Esophagus squamous epithelium (tissue), 5 donors: ENCODE data around the gene WWOX. TPM values are rescaled to one million over a fixed set of nuclear protein-coding genes. Genes with fewer than 3 reads are reported as not detected.

Experiments
- DNase-seq: peaks from one replicate; lab custom pipeline; 2025; lab: John Stamatoyannopoulos, UW
- H3K27ac ChIP-seq, 4 donors: fragments of 200-600 bp; sonication (generic); one replicate each; pipeline ENCODE4 v1.5.1; 2016 to 2019; ENCODE audit warnings: mild to moderate bottlenecking in 1 of 4
- H3K27me3 ChIP-seq, 4 donors: fragments of 200-600 bp; sonication (generic); 1 replicate in 3 of 4; 2 replicates in 1 of 4; pipeline versions ENCODE4 v1.5.1 to v1.6.0; 2017 to 2021; ENCODE audit warnings: antibody characterized with exemption in 1 of 4
- H3K36me3 ChIP-seq, 3 donors: fragments of 200-600 bp; sonication (generic); one replicate each; pipeline ENCODE4 v1.5.1; 2016 to 2019
- H3K4me1 ChIP-seq, 3 donors: fragments of 200-600 bp; sonication (generic); one replicate each; pipeline ENCODE4 v1.5.1; 2017 to 2019
- H3K4me3 ChIP-seq, 4 donors: fragments of 200-600 bp; sonication (generic); 1 replicate in 3 of 4; 2 replicates in 1 of 4; pipeline ENCODE4 v1.5.1; 2016 to 2019; ENCODE audit warnings: mild to moderate bottlenecking in 2 of 4, moderate library complexity in 1 of 4
- H3K9me3 ChIP-seq, 3 donors: fragments of 200-600 bp; sonication (generic); one replicate each; pipeline ENCODE4 v1.5.1; 2016 to 2019
- POLR2A ChIP-seq, 4 donors: fragments of 450-650 bp; IDR thresholded peaks; one replicate each; pipeline ENCODE4 v1.6.1; 2017; ENCODE audit warnings: antibody characterized with exemption in 4 of 4, mild to moderate bottlenecking in 4 of 4, moderate library complexity in 3 of 4
- WGBS, 2 donors: methylation state at CpG; one replicate each; pipeline ENCODE4 v1.1.5; 2018; 5-methylcytosine and 5-hydroxymethylcytosine counted together
- intact Hi-C: fragments of 100-400 bp; cut with DNase I; formaldehyde crosslinking; loops from one replicate; pipeline ENCODE4 v1.15.0; 2022
- total RNA-seq, 4 donors: library from RNA; depleted of rRNA; stranded (reverse); fragments of >200 nt; gene quantifications; one replicate each; pipeline ENCODE4 v1.1.0, GENCODE V29; 2016
- TF ChIP-seq, protein P1 (sequence below), 6 experiments: fragments of 450-650 bp in 4 of 6; fragments of 200-600 bp in 2 of 6; sonication (generic) in 2 of 6; IDR thresholded peaks; one replicate each; pipeline ENCODE4 v1.5.1; 2016 to 2019; ENCODE audit warnings: antibody characterized with exemption in 6 of 6, mild to moderate bottlenecking in 4 of 6, moderate library complexity in 4 of 6
- donor health status: DM: yes; HTN: yes; CAD: no.

The WWOX gene
- total RNA-seq, 4 donors from 2014 or later = 20.9 to 31.1 (median 27.5) TPM

DNA sequence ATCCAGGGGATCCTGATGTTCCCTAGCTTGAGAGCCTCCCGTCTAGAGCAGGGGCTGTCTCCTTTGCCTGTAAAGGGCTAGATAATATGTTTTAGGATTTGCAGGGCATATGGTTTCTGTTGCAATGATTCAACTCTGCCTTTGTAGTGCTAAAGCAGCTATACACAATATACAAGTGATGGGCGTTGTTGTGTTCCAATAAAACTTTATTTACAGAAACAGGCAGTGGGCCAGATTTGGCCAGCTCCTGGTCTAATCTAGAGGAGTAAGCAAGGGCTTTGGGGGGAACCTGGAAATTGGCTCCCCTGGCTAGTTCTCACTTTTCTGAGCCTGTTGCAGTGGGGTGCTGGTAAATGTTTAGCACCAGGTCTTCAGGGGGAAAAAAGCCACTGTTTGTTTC is 13.8 kb downstream of the WWOX start:
- intact Hi-C loops = no loop called here
- Histone ChIP-seq H3K4me1 (no peaks in the 10 kb centered on the region), H3K9me3 (no peaks in the 10 kb centered on the region), H3K4me3 (no peak overlapping the region), H3K27ac (no peak overlapping the region), H3K27me3 (no peaks in the 10 kb centered on the region), H3K36me3 (peaks cover 0 to 92% (median 0%) of the 10 kb centered on the region in 3 donors)
- TF ChIP-seq, protein P1, sequence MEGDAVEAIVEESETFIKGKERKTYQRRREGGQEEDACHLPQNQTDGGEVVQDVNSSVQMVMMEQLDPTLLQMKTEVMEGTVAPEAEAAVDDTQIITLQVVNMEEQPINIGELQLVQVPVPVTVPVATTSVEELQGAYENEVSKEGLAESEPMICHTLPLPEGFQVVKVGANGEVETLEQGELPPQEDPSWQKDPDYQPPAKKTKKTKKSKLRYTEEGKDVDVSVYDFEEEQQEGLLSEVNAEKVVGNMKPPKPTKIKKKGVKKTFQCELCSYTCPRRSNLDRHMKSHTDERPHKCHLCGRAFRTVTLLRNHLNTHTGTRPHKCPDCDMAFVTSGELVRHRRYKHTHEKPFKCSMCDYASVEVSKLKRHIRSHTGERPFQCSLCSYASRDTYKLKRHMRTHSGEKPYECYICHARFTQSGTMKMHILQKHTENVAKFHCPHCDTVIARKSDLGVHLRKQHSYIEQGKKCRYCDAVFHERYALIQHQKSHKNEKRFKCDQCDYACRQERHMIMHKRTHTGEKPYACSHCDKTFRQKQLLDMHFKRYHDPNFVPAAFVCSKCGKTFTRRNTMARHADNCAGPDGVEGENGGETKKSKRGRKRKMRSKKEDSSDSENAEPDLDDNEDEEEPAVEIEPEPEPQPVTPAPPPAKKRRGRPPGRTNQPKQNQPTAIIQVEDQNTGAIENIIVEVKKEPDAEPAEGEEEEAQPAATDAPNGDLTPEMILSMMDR (IDR thresholded peaks at IDR 0.05) = no peak
- TF ChIP-seq POLR2A (IDR thresholded peaks at IDR 0.05) = no peak
- DNase-seq = no peak
- 94 to 100% methylated on average over 2 of the region's 2 CpGs for WGBS, 2 donors

DNA sequence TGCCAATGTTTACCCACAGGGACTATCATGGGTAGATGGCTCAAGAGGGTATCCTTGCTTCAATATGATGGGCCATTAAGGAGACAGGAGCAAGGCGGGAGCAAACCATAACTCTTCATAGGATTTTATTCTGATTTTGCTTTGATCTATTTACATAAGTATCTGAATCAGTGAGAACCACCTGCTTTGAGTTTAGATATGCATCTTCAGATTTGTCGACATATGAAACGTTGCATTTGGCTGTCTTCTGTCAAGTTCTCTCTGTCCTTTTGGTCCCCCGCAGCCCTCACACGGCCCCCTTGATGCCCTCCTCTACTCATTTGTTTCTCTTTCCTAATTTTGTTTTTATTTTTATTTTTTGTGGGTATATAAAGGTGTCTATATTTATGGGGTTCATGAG is 16.2 kb downstream of the WWOX start:
- Histone ChIP-seq H3K36me3 (peaks cover 0 to 87% (median 0%) of the 10 kb centered on the region in 3 donors), H3K4me1 (no peaks in the 10 kb centered on the region), H3K27me3 (no peaks in the 10 kb centered on the region), H3K9me3 (no peaks in the 10 kb centered on the region), H3K4me3 (no peak overlapping the region), H3K27ac (no peak overlapping the region)
- intact Hi-C loops = no loop called here
- DNase-seq = no peak
- WGBS, 2 donors = 92 to 94% methylated on average over 5 of the region's 5 CpGs
- TF ChIP-seq, protein P1 (IDR thresholded peaks at IDR 0.05) = no peak
- TF ChIP-seq POLR2A (IDR thresholded peaks at IDR 0.05) = no peak

DNA sequence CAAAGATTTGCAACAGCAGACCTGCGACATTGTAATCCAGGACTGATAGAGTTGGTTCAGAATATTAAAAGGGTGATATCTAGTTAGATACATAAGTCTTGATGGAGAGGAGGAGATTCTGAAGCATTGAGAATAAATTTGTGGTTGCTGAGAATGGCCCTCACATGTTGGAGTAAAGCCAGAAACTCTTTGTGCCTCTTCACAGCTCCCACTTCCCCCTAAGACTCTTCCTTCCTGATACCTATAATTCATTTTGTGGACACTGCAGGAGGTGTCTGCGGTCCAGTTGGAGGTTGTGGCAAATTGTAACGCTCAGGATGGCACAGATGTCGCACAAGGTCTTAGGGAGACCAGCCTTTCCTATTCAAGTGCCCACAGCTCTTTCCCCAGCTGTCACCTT is 17.5 kb downstream of the WWOX start:
- intact Hi-C loops = no loop called here
- Histone ChIP-seq H3K9me3 (no peaks in the 10 kb centered on the region), H3K27ac (no peak overlapping the region), H3K36me3 (peaks cover 0 to 74% (median 0%) of the 10 kb centered on the region in 3 donors), H3K4me3 (no peak overlapping the region), H3K27me3 (no peaks in the 10 kb centered on the region), H3K4me1 (no peaks in the 10 kb centered on the region)
- TF ChIP-seq, protein P1 (IDR thresholded peaks at IDR 0.05) = no peak
- TF ChIP-seq POLR2A (IDR thresholded peaks at IDR 0.05) = no peak
- 78 to 86% methylated on average over 4 of the region's 4 CpGs for WGBS, 2 donors
- DNase-seq = no peak

DNA sequence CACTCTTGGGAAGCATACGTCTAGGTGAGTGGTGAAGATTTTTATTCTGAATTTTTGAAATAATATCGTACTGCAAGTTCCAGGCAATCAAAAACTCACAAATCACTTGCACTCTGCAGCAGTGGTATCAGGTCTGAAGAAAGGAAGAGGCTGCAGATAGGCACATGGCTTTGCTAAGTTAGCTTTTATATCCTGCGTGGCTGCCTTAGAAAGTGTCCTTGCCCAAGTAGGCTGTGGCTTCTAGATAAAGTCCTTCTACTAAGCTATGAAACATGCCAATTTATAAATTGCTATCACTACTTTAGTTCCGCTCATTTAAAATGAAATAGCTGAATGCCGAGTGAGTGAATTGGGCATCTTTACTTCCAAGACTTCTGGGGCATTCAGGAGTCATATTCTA is 17.9 kb downstream of the WWOX start:
- Histone ChIP-seq H3K9me3 (no peaks in the 10 kb centered on the region), H3K27me3 (no peaks in the 10 kb centered on the region), H3K4me1 (peaks cover 0 to 2% (median 0%) of the 10 kb centered on the region in 3 donors), H3K36me3 (peaks cover 0 to 70% (median 0%) of the 10 kb centered on the region in 3 donors), H3K4me3 (no peak overlapping the region), H3K27ac (no peak overlapping the region)
- WGBS, 2 donors = 83 to 87% methylated on average over 5 of the region's 5 CpGs
- intact Hi-C loops = no loop called here
- TF ChIP-seq, protein P1 (IDR thresholded peaks at IDR 0.05) = no peak
- TF ChIP-seq POLR2A (IDR thresholded peaks at IDR 0.05) = no peak
- DNase-seq = no peak

DNA sequence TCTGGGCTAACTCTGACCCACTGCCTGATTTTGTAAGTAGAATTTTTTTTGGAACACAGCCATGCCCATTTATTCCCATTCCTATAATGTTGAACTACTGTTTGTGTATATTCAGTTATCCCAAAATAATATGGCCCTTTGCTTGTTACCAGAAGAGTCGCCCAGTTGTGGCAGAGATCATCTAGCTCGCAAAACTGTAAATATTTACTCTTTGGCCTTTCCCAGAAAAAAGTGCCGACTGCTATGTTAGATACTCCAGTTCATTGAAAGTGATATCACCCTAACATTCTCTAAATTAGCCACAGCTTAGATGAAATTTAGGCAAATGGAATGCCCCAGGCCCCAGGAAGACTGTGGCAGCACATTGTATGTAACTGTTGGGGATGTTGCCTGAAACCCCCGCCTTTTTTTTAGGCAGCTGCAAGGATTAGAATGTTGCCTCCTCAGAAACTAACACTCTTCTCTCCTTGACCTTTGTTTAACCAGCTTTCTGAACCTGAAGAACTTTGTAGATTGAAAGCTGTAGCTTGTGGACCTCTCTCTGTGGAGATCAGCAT is 19.1 kb downstream of the WWOX start:
- no peak for DNase-seq
- Histone ChIP-seq H3K27ac (no peak overlapping the region), H3K9me3 (no peaks in the 10 kb centered on the region), H3K4me1 (peaks cover 0 to 14% (median 0%) of the 10 kb centered on the region in 3 donors), H3K36me3 (peaks cover 0 to 60% (median 0%) of the 10 kb centered on the region in 3 donors), H3K27me3 (no peaks in the 10 kb centered on the region), H3K4me3 (no peak overlapping the region)
- intact Hi-C loops = no loop called here
- TF ChIP-seq, protein P1 (IDR thresholded peaks at IDR 0.05) = no peak
- TF ChIP-seq POLR2A (IDR thresholded peaks at IDR 0.05) = no peak
- 75 to 82% methylated on average over 3 of the region's 4 CpGs for WGBS, 2 donors
